HG02852 (cell line): Measurements from ENCODE around the gene RAB27A.
A peak's percentile ranks its signal among the peaks of the same experiment; 100 is the strongest.

Source experiments
- ATAC-seq: cut with Tn5 transposase; IDR thresholded peaks from one replicate; pipeline ENCODE4 v1.9.1; 2021; ENCODE audit warnings: mild to moderate bottlenecking, moderate library complexity; ENCODE audit not compliant: unreplicated experiment

Gene RAB27A

DNA sequence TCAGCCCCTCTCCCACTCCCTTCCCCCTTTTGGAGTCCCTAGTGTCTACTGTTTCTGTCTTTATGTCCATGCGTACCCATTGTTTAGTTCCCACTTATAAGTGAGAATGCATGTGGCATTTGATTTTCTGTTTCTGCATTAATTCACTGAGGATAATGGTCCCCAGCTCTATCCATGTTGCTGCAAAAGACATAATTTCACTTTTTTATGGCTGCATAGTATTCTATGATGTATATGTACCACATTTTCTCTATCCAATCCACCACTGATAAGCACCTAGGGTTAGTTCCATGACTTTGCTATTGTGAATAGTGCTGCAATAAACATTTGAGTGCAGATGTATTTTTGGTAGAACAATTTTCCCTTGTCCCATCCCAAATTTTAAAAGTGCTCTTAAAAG, 58.7 kb downstream of the RAB27A start:
- no peak for ATAC-seq

DNA sequence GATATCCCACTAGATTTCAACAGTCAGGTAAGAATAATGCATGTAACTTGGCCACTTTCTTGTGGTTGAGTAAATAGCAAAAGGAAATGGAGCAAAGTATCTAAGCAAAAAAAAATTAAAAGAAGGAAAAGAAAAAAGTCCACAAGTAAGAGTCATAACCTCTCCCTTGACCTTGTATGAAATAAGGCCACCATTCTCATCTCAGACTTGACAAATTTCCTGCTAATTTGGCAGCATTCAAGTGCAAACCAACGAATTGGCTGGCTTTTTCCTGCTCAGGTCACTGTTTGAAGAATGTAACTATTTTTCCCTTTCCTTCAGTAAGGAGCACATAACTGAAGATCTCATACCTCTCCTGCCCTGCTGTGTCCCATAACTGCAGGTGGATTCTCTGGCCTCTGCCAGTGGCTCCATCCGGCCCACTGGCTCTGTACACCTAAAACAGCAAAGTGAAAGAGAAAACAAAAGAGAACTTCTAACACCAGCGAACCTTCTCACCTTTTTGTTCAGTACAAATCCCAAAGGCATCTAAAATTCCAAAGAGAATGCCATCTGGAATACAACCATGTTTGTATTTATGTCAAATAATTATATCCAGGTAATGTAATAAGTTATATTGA, 59.5 kb downstream of the RAB27A start:
- ATAC-seq: no peak

DNA sequence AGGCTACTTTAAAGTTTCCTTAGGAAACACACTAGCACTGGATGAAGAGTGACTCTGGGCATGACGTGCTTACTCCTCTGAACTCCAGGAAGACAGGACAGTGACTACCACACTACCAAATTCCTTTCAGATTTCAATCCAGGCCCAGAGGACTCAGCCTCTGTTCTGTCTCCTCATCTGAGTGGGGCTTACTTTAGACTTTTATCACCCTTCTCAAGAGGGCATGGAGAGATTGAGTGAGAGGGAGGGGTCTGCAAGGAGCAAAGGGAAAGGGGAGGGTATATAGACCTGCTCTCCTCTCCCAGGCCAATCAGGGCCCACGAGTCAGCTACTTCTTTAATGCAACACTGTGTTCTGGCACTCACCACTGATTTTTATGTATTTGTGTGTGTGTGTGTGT, 63.5 kb downstream of the RAB27A start:
- no peak for ATAC-seq

DNA sequence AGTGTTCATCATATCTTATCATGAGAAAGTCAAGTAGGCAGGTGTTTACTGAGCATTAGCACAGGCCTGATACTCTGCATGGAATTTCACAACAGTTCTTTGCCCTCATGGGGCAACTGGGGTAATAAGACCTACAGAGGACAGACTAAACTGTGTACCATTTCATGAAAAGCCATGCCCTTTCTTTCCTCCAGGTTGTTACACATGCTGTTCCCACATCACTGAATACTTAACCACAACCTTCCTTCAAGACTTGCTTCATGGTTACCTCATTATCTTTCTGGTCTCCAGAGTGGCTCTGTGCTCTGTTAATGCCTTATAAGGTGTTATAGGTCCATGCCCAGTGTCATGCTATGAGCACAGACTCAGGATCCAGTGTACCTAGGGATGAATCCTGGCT, 64.7 kb downstream of the RAB27A start:
- no peak for ATAC-seq

DNA sequence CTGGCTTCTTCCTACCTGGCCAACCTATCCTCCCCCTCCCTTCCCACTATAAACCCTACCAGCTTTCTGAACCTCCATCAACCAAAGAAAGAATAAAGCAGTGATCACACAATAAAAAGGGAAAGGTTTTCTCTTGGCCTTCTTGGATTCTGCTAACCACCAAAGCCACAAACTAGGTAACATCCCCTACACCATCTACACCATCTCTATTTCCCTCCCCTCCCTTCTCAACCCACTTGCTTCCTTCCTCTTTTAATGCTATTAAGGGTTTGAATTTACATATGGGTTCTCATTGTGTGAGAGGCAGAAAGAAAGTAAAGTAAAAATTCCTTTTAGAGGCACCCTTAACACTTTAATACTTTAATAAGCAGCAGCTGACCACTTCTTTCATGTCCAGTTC, 67.0 kb downstream of the RAB27A start:
- peak; percentile 78 for ATAC-seq

DNA sequence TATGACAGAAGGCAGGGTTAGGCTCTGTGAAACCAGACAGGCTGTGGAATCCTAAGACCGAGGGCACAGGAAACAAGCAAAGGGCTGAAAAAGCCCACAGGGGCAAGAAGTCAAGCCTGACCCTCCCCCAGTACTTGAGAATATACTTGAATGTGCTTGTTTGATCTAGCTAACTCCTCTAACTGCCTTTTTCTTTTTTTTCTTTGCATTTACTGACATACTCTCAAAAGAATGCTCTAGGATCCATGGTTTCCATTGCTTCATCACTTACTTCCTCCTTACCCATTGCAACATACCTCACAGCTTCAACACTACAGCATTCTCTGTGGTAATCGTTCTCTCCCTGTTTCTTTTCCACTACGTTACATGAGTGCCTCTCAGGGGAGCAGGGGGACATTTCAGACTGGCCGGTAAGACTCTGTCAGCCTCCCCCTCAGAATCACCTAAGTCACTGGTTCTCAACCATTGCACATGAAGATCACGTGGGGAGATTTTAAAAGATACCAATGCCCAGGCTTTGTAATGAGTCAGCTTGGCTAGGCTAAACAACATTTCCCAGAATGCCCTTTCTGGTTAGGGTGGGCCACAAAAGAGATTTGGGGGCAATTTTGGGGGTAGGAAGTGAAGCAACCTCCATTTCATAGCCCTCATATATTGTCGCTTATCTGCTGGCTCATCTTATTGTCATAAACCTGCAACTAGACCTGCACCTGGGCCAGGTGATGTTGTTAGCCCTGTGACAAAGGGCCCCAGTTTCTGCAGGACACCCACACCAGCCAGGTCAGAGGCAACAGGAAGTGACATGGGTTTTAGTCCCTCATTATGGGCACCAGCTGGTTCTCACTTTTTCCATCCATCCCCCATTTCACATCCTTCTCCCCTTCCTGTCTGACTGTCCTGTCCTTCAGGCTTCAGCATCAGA, 68.3 kb downstream of the RAB27A start:
- no peak for ATAC-seq

DNA sequence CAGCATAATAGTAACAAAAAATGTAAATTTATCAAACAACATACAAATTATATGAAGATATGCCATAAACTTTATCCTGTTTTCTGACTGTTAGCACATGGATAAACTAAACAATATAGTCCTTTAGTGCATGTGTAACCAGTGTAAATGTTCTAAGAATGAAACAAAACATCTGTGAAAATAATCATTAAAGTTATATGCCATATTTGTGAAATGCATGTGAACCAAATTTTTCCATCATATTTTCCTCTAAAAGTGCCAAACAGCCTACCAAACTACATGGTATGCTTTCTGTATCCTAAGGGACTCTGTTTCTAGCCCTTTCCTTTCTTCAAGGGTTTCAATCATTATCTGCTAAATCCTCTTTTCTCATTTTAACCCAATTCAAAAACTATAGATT, 69.0 kb downstream of the RAB27A start:
- ATAC-seq: no peak

DNA sequence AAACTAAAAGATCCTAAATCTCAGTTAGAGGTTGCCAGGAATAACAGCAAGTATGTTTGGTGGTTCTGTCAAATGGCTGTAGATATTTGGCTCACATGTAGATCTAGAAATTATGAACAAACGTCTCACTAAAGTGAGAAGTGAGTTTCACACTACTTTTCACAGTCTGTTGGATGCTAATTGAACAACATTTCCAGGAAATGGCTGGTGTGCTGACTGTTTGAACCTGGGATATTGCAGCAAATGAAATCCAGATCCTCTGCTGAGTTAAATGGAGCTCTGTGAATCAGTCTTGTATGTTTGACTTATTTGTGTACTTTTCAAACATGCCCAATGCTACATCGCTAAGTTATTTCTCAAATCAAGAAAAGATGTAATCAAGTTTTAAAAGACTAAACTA, 71.6 kb downstream of the RAB27A start:
- no peak for ATAC-seq

DNA sequence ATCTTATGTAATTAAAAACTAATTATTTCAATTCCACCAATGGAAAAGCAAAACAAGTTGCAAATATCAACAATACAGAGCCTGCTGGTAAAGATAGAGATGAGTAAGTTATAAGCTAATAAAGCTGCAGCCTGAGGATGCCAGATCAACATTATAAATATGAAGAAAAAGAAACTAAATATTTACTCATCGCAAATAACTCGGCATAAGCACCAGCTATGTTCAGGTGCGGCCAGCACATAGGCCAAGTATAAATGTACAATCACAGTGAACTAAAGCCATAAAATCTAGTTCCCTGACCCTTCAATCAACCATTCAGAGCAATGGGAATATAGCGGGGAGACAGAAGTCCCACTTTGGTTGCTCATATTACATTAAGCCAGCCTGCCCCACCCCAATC, 85.1 kb downstream of the RAB27A start:
- no peak for ATAC-seq

DNA sequence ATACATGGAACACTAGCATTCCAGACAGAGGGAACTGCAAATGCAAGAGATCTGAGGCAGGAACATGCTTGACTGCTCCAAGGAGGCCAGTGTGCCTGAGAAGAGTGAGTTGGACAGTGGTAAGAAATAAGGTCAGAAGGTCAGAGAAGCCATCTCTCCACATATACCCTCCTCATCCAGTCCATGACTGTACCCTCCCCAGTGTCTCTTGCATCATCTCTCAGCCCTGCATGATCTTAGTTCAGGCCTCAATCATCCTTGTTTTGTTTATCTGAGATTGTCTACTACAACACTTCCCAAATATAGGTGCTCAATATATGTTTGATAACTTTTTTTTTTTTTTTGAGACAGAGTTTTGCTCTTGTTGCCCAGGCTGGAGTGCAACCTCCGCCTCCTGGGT, 87.4 kb downstream of the RAB27A start:
- no peak for ATAC-seq

DNA sequence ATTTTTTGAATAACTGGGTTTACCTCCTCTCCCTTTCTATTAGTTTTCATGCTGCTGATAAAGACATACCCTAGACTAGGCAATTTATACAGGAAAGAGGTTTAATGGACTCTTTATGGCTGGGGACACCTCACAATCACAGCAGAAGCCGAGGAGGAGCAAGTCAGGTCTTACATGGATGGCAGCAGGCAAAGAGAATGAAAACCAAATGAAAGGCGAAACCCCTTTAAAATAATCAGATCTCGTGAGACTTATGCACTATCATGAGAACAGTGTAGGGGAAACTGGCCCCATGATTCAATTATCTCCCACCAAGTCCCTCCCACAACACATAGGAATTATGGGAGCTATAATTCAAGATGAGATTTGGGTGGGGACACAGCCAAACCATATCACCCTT, 90.9 kb downstream of the RAB27A start:
- no peak for ATAC-seq

DNA sequence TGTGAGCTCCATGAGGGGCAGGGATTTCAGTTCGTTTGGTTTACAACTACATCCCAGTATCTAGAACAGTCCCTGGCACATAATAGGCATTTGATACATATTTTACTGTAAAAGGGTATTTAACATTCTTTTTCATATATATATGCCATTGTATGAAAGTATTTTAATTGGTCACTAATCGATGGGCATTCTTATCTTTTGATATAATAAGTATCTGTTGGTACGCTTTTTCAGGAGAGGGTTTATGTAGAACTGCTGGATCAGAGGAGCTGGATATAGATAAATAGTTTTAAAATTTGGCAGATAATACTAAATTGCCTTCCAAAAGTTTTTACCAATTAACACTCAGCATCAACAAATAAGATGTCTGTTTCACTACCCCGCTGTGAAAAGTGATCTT, 91.9 kb downstream of the RAB27A start:
- no peak for ATAC-seq

DNA sequence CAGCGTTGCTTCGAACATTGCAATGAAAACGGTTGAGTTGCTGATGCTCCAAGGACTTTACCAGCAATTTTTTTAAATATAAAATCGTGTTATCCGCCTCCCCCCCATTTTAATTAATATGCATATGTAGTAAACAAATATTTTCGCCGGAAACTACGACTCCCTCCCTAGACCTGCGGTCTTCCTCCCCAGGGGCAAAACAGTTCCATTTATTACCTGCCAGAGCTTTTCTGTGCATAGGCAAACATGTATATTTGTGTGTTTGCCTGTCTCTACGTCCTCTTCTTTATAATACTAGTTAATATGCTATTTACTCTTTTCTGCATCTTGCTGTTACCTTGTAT, 92.3 kb downstream of the RAB27A start:
- peak; percentile 12 for ATAC-seq

DNA sequence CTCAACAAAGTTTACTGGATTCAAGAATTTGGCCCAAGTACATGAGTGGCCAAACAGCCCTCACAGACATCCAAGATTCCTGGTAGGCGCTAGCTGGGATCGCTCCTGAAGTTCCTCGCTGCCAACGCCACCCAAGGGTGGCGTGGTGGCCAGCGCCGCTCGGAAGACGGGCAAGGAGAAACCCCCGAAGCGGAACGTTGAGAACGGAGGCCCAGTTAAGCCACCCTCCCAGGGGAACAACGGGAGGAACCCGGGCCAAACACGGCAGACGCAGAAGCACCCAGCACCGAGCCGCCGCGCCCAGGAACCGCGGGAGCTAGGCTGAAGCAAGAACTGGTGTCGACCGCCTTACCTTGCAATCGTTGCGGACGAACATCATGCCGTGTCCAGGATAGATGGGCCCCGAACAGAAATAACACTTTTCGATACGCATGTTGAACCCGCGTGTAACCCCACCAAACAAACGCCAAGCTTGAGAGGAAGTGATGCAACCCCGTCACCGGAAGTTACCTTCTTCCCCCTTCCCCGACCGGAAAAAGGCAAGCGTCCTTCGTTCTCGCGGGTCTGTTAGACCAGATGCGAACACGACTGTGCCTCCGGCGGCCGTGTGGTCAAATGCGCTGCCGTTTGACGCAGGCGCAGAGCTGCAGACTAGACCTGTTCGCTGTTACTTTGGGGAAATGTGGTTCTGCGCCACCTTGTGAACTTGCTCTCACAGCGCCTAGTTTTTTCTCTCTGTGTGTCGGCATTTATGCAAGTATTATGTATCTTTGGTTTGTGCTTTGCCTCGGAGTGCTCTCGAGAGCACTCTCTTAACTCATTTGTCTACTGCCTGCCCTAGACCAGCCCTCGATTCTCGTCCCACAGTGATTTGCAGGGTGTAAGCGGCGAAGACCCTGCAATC, 92.9 kb downstream of the RAB27A start, which contains the start of gene RSL24D1:
Gene RSL24D1, minus strand, starts transcription at position 484 of the 904 bp plus-strand sequence. Its CDS starts 51 bp downstream, at position 433.
- peak; percentile 96 for ATAC-seq

DNA sequence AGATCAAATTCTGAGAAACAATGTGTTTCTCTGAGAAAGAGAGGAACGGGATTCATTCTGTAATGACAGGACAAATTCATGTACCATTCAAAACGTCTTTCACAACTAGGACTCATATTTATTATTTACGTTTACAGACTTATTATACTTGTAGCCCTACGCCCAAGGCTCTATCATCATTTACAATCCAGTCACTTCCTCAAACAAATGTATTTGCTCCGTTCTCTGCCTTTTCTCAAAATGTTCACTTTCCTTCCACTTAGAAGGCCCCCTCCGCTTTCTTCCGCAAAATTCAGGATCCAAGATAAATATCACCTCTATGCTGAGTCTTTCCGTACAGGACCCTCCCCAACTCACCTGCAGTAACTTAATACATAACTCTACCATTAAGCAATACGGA, 93.6 kb downstream of the RAB27A start:
- no peak for ATAC-seq

DNA sequence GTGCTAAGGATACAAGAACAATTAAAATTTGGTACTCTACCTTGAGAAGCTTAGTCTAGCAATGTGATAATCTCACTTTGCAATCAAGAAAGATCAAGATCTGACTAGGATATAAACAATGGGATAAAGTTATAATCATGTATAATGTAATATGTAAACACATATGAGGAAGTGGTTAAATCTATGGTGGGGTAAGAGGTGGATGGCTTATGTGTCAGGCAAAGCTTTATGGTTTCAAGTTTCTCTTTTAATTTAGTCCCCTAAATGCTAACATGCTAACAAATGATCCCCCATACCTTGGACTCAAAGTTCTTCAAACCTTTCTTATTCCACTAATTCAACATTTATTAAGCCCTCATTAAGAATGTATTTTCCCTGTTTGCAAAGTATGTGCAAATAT, 95.4 kb downstream of the RAB27A start:
- no peak for ATAC-seq

DNA sequence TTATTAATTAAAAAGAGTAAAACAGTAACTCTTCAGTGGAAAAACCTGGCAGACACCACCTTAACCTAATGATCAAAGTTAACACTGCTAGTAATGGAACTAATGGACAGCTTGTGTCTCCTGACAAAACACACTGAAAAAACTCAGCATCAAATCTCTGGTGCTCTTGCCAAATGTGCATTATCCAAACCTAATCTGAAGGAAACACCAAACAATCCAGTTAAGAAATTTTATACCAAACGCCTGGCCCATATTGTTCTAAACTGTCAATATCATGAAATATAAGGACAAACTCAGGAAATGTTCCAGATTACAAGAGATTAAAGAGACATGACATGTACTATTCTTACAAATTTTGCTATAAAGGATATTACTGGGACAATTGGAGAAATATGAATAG, 103.3 kb downstream of the RAB27A start:
- ATAC-seq: no peak

DNA sequence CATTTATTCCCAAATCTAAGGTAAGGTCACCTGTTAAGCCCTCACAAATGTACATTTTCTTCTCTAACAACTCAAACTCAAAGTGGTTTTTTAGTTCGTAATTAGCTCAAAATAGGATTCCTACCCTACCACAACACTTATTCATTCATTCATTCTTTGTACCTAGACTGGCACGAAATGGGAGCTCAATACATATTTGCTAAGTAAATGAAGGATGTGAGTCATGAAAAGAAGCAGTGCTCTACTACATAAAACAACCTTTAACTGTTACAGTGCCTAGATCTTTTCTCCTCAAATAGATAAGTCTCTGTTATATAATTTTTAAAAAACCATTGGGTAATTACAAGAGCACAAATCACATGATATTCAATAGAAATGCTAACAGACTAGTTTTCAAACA, 105.9 kb downstream of the RAB27A start:
- ATAC-seq: no peak

DNA sequence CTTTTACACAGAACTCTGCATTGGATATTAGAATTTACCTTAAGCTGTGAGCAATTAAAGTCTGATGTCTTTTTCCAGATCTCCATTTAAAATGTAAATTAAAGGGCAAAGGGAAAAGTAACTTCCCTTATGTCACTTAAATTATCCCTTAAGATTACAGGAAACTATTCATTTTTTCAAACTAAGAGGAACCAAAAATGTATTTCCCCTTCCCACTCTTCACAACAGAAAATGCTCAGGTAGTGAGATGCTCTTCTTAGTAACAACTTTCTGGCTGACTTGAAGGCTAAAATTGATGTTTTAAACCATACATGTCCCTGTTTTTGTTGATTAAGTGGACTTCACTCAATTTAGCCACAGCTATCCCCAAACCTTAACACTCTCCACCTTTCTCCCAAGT, 110.5 kb downstream of the RAB27A start:
- ATAC-seq: no peak

DNA sequence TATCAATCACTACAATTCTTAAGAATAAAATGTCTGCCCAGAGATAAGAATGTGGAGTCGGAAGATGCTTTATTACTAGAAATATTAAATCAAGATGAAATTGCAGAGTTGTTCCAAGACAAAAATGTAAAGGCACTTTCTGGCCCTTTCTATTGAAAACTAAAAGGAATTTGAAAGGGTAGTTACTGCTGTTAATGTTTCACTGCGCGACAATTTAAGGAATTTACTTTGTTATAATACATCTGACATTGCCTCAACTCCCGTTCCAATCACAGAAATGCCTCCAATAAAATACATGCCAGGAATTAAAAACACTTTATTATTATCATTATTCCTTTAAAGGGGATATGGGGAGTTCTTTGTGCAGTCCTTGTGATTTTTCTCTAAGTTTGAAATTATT, 119.3 kb downstream of the RAB27A start:
- no peak for ATAC-seq

DNA sequence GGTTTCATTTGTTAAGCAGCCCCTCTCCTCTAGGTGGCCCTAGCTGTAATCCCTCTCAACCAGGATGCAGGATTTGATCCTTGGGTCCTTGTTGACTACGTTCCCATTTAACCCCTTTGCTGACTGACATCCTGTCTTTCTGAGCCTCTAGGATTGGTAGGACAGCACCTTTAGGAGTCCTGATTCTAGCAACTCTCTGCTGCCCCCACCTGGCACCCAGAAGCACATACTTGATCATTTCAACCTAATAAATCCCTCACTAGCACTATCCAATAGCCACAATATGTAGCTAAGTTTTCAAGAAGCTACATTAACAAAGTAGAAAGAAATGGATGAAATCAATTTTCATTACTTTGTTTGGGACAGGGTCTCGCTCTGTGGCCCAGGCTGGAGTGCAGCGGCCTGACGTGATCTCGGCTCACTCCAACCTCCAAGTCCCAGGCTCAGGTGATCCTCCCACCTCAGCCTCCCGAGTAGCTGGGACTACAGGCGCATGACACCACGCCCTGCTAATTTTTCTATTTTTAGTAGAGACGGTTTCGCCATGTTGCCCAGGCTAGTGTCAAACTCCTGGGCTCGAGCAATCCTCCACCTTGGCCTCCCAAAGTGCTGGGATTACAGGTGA, 121.2 kb downstream of the RAB27A start:
- peak; percentile 79 for ATAC-seq
